Mucosa of gallbladder (tissue), 1 donor: ENCODE measurements around the gene DISC1. TPM values are rescaled to one million over a fixed set of nuclear protein-coding genes. Genes with fewer than 3 reads are reported as not detected.
"Not testable (repeated sequence)": the region's sequence is repeated elsewhere in the genome, so short reads cannot be mapped to it uniquely, and the experiment has no call there.

ENCODE experiments used
- DNase-seq: peaks from one replicate; pipeline ENCODE4 v3.0.0-alpha.2; 2020; ENCODE audit warnings: low spot score
- total RNA-seq: library from RNA; stranded (reverse); gene quantifications from one replicate; pipeline ENCODE4 v1.2.1, GENCODE V29; 2021
- donor health status: DM: no; HTN: no; CAD: no.

DISC1 gene
- total RNA-seq, 1 donor from 2014 or later = 10.8 TPM

- DNase-seq = no peak
Observed at GRCh38 chr1:231930257-231930947, 303.8 kb downstream of the DISC1 start.

GRCh38 chr1:231931146-231931545, 304.6 kb downstream of the DISC1 start:
- no peak for DNase-seq

- DNase-seq = no peak
Observed at GRCh38 chr1:231931846-231932454, 305.4 kb downstream of the DISC1 start.

- DNase-seq = no peak
Observed at GRCh38 chr1:231933711-231934626, 307.4 kb downstream of the DISC1 start.

GRCh38 chr1:231934797-231935196, 308.2 kb downstream of the DISC1 start:
- DNase-seq = peak; percentile 64

- no peak for DNase-seq
Observed at GRCh38 chr1:231935856-231936255, 309.3 kb downstream of the DISC1 start.

- no peak for DNase-seq
Observed at GRCh38 chr1:231936983-231937775, 310.6 kb downstream of the DISC1 start.

GRCh38 chr1:231938211-231938610, 311.6 kb downstream of the DISC1 start:
- DNase-seq = no peak

- DNase-seq = no peak
Observed at GRCh38 chr1:231938711-231939110, 312.1 kb downstream of the DISC1 start.

- no peak for DNase-seq
Observed at GRCh38 chr1:231939118-231939517, 312.5 kb downstream of the DISC1 start.

- no peak for DNase-seq
Observed at GRCh38 chr1:231940116-231940515, 313.5 kb downstream of the DISC1 start.

- no peak for DNase-seq
Observed at GRCh38 chr1:231940701-231941100, 314.1 kb downstream of the DISC1 start.

- DNase-seq = no peak
Observed at GRCh38 chr1:231943084-231943483, 316.5 kb downstream of the DISC1 start.

GRCh38 chr1:231948102-231948501, 321.5 kb downstream of the DISC1 start:
- not testable (repeated sequence) for DNase-seq

- DNase-seq = no peak
Observed at GRCh38 chr1:231949277-231950091, 322.9 kb downstream of the DISC1 start.

- no peak for DNase-seq
Observed at GRCh38 chr1:231950331-231951128, 323.9 kb downstream of the DISC1 start.

- DNase-seq = no peak
Observed at GRCh38 chr1:231951374-231951773, 324.8 kb downstream of the DISC1 start.

- DNase-seq = no peak
Observed at GRCh38 chr1:231952154-231952553, 325.6 kb downstream of the DISC1 start.

- no peak for DNase-seq
Observed at GRCh38 chr1:231953660-231954059, 327.1 kb downstream of the DISC1 start.

- no peak for DNase-seq
Observed at GRCh38 chr1:231954751-231955150, 328.2 kb downstream of the DISC1 start.
